ENCODE measurements around the gene SEMA3C.

DNA sequence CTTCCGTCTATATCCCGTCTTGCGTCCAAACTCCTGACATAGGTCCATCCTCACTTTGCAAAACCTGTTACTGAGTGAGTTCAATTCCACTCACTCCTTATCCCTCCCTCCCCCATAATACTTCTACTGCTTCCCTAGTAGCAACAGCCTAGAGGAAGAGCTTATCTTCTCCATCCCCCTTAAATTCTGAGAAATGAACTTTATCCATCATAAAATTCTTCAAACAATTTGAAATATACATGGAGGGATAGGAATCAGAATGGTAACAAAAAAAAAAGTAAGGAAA, 27.6 kb downstream of the SEMA3C start:
- TF ChIP-seq, protein P1, sequence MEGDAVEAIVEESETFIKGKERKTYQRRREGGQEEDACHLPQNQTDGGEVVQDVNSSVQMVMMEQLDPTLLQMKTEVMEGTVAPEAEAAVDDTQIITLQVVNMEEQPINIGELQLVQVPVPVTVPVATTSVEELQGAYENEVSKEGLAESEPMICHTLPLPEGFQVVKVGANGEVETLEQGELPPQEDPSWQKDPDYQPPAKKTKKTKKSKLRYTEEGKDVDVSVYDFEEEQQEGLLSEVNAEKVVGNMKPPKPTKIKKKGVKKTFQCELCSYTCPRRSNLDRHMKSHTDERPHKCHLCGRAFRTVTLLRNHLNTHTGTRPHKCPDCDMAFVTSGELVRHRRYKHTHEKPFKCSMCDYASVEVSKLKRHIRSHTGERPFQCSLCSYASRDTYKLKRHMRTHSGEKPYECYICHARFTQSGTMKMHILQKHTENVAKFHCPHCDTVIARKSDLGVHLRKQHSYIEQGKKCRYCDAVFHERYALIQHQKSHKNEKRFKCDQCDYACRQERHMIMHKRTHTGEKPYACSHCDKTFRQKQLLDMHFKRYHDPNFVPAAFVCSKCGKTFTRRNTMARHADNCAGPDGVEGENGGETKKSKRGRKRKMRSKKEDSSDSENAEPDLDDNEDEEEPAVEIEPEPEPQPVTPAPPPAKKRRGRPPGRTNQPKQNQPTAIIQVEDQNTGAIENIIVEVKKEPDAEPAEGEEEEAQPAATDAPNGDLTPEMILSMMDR (IDR thresholded peaks at IDR 0.05): no peak
- no peak for TF ChIP-seq POLR2A (IDR thresholded peaks at IDR 0.05)

Data from sigmoid colon (tissue), 3 donors.